ENCODE results near the gene IFRD1. TPM values are rescaled to one million over a fixed set of nuclear protein-coding genes. Genes with fewer than 3 reads are reported as not detected.

The IFRD1 gene
- total RNA-seq, 4 donors from 2014 or later: 29.6 to 37.3 (median 32.1) TPM

GRCh38 chr7:112500619-112501018 is 50.4 kb downstream of the IFRD1 start:
- intact Hi-C loops (cut with DNase I; ENCODE audit: low total_unique reads): no loop called here
- no peak overlapping the region for H3K4me3 ChIP-seq (ENCODE audit: low read depth, poor library complexity, severe bottlenecking)
- no peak for DNase-seq (ENCODE audit: low spot score in 2 of 2)
- 92 to 94% methylated on average over 3 of the region's 3 CpGs for WGBS, 2 donors
- TF ChIP-seq CTCF (IDR thresholded peaks at IDR 0.05): no peak
- TF ChIP-seq POLR2A (IDR thresholded peaks at IDR 0.05): no peak

GRCh38 chr7:112501801-112502503 is 51.7 kb downstream of the IFRD1 start:
- no peak for TF ChIP-seq CTCF (IDR thresholded peaks at IDR 0.05)
- no peak for TF ChIP-seq POLR2A (IDR thresholded peaks at IDR 0.05)
- 56 to 61% methylated on average over 7 of the region's 7 CpGs for WGBS, 2 donors
- DNase-seq (ENCODE audit: low spot score in 2 of 2): no peak
- intact Hi-C loops (cut with DNase I; ENCODE audit: low total_unique reads): no loop called here
- no peak overlapping the region for H3K4me3 ChIP-seq (ENCODE audit: low read depth, poor library complexity, severe bottlenecking)

- no peak for DNase-seq (ENCODE audit: low spot score in 2 of 2)
- TF ChIP-seq POLR2A (IDR thresholded peaks at IDR 0.05): no peak
- no peak for TF ChIP-seq CTCF (IDR thresholded peaks at IDR 0.05)
- H3K4me3 ChIP-seq (ENCODE audit: low read depth, poor library complexity, severe bottlenecking): no peak overlapping the region
- WGBS, 2 donors: 62 to 69% methylated on average over 2 of the region's 2 CpGs
- intact Hi-C loops (cut with DNase I; ENCODE audit: low total_unique reads): no loop called here
These were observed 52.4 kb downstream of the IFRD1 start for GRCh38 chr7:112502700-112503099.

- intact Hi-C loops (cut with DNase I; ENCODE audit: low total_unique reads): no loop called here
- TF ChIP-seq POLR2A (IDR thresholded peaks at IDR 0.05): no peak
- no peak for DNase-seq (ENCODE audit: low spot score in 2 of 2)
- WGBS, 2 donors: 87 to 88% methylated on average over 4 of the region's 4 CpGs
- no peak overlapping the region for H3K4me3 ChIP-seq (ENCODE audit: low read depth, poor library complexity, severe bottlenecking)
These were observed 53.2 kb downstream of the IFRD1 start for GRCh38 chr7:112503361-112503972.

- TF ChIP-seq POLR2A (IDR thresholded peaks at IDR 0.05) (no peak), CTCF (IDR thresholded peaks at IDR 0.05) (no peak)
- intact Hi-C loops (cut with DNase I; ENCODE audit: low total_unique reads): no loop called here
- 87 to 89% methylated on average over 5 of the region's 5 CpGs for WGBS, 2 donors
- H3K4me3 ChIP-seq (ENCODE audit: low read depth, poor library complexity, severe bottlenecking): no peak overlapping the region
- no peak for DNase-seq (ENCODE audit: low spot score in 2 of 2)
These were observed 53.9 kb downstream of the IFRD1 start for GRCh38 chr7:112504093-112504695.

- TF ChIP-seq CTCF (IDR thresholded peaks at IDR 0.05): no peak
- TF ChIP-seq POLR2A (IDR thresholded peaks at IDR 0.05): no peak
- intact Hi-C loops (cut with DNase I; ENCODE audit: low total_unique reads): no loop called here
- H3K4me3 ChIP-seq (ENCODE audit: low read depth, poor library complexity, severe bottlenecking): no peak overlapping the region
- WGBS, 2 donors: 86 to 92% methylated on average over 2 of the region's 2 CpGs
- no peak for DNase-seq (ENCODE audit: low spot score in 2 of 2)
These were observed 55.2 kb downstream of the IFRD1 start for GRCh38 chr7:112505495-112505894.
